ENCODE measurements around the gene VWA1. TPM values are rescaled to one million over a fixed set of nuclear protein-coding genes. Genes with fewer than 3 reads are reported as not detected.
"Not testable (repeated sequence)": the region's sequence is repeated elsewhere in the genome, so short reads cannot be mapped to it uniquely, and the experiment has no call there.

VWA1 gene
- total RNA-seq, 1 experiment from 2014 or later = 56.6 TPM

DNA sequence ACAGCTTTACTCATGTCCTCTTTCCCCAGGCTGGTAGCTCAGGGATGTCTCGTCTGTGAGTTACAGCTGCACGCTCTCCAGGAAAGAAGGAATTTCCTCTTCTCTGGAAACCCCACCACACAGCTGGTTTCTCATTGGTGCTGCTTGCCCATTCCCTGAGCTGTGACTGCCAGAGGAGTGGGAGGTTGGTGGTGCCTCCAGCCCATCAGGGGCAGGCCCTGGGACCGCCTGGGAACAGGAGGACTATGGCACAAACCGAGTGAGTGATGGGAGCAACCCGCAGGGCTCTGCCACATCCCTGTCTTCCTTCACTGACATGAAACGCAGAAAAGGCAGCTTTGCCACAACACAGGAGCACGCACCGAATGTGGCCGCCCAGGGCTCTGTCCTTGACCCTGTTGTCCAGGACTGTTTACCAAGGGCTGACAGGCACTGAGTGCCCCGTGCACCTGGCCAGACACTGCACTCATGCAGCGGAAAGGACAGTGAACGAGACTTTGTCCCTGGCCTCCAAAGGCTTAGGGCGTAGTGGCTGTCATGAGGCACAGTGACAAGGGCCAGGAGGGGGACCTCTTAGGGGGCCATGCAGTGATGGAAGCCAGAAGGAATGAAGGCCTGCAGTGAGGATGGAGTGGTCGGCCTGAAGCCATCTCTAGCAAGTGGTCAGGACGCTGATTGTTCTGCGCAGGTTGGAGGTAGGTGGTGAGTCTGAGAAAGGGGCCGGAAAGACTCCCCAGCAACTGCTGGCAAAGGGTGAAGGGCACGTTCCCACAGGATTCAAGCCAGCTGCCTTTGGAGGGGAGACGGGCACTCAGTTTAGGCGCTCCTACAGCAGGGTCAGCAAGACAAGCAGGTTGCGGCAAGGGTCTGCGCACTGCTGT is 34.7 kb upstream of the VWA1 start:
- Histone ChIP-seq H3K27ac (no peak overlapping the region), H4K20me1 (ENCODE audit: insufficient read depth) (peaks cover 4% of the 10 kb centered on the region), H3K9me3 (ENCODE audit: insufficient read depth, low read depth) (no peaks in the 10 kb centered on the region), H3K36me3 (ENCODE audit: low read depth) (peaks cover 36% of the 10 kb centered on the region), H3K9me2 (ENCODE audit: insufficient read depth) (no peaks in the 10 kb centered on the region), H3K4me1 (replicated peaks; ENCODE audit: insufficient read depth) (peaks cover 31% of the 10 kb centered on the region), H3K4me3 (peak overlapping the region; percentile 80), H3K79me2 (ENCODE audit: low read depth) (peaks cover 69% of the 10 kb centered on the region), H3F3A (ENCODE audit: insufficient read depth, low read depth) (peaks cover 62% of the 10 kb centered on the region), H3K4me2 (peak overlapping the region; percentile 81), H3K27me3 (ENCODE audit: insufficient read depth, low read depth) (no peaks in the 10 kb centered on the region), H2AFZ (no peak overlapping the region)
- ChIA-PET POLR2A (ENCODE audit: unreplicated experiment) (no interaction called here), CTCF (no interaction called here)
- DNase-seq = no peak
- intact Hi-C loops (cut with micrococcal nuclease; ENCODE audit: unreplicated experiment) = no loop called here
- no peak for TF ChIP-seq EZH2 (IDR thresholded peaks at IDR 0.05; ENCODE audit: low read depth)
- TF ChIP-seq, protein P1, sequence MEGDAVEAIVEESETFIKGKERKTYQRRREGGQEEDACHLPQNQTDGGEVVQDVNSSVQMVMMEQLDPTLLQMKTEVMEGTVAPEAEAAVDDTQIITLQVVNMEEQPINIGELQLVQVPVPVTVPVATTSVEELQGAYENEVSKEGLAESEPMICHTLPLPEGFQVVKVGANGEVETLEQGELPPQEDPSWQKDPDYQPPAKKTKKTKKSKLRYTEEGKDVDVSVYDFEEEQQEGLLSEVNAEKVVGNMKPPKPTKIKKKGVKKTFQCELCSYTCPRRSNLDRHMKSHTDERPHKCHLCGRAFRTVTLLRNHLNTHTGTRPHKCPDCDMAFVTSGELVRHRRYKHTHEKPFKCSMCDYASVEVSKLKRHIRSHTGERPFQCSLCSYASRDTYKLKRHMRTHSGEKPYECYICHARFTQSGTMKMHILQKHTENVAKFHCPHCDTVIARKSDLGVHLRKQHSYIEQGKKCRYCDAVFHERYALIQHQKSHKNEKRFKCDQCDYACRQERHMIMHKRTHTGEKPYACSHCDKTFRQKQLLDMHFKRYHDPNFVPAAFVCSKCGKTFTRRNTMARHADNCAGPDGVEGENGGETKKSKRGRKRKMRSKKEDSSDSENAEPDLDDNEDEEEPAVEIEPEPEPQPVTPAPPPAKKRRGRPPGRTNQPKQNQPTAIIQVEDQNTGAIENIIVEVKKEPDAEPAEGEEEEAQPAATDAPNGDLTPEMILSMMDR (conservative IDR thresholded peaks at IDR 0.05) = no peak
- TSS peak; percentile 58 for BruUV-seq (replicated peaks)

DNA sequence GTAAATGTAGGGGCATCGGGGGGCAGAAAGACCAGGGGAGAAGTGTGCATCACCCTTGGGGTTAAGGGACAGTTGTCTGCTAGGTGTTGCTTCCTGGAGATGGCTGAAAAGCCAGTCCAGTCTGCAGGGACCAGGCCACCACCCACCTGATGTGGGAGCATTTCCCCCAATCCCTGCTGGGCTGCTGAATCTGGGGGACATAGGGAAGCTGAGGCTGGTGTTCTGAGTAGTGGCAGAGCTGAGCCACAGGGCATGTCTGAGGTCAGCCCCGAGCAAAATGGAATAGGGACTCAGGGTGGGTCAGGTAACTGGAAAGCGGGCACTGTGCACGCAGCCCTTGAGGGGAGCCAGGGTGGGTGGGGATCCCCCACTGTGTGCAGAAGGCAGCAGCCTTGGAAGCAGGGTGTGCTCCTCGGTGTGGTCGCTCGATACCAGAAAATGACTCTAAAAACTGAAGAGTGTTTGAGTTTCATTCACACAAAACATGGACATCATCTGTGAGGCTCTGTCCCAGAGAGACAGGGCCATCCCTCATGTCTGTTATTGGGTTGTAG is 34.0 kb upstream of the VWA1 start:
- Histone ChIP-seq H3K36me3 (ENCODE audit: low read depth) (peaks cover 37% of the 10 kb centered on the region), H4K20me1 (ENCODE audit: insufficient read depth) (peaks cover 4% of the 10 kb centered on the region; the same call in 1 of the 2 replicates), H3K79me2 (ENCODE audit: low read depth) (peaks cover 71% of the 10 kb centered on the region), H3K4me2 (no peak overlapping the region), H3K4me3 (no peak overlapping the region), H3K27me3 (ENCODE audit: insufficient read depth, low read depth) (no peaks in the 10 kb centered on the region), H2AFZ (no peak overlapping the region), H3K9me3 (ENCODE audit: insufficient read depth, low read depth) (no peaks in the 10 kb centered on the region), H3K9me2 (ENCODE audit: insufficient read depth) (no peaks in the 10 kb centered on the region), H3K27ac (no peak overlapping the region), H3F3A (ENCODE audit: insufficient read depth, low read depth) (peaks cover 58% of the 10 kb centered on the region), H3K4me1 (replicated peaks; ENCODE audit: insufficient read depth) (peaks cover 36% of the 10 kb centered on the region)
- no peak for TF ChIP-seq EZH2 (IDR thresholded peaks at IDR 0.05; ENCODE audit: low read depth)
- TF ChIP-seq, protein P1 (conservative IDR thresholded peaks at IDR 0.05) = no peak
- POLR2A ChIA-PET (ENCODE audit: unreplicated experiment) = interaction anchor here (0.6 kb wide), 1 partner anchor 28 kb away, joined by 3 read pairs; no protein-coding TSS in a partner anchor
- no TSS peak for BruUV-seq (replicated peaks)
- CTCF ChIA-PET = no interaction called here
- no peak for DNase-seq
- intact Hi-C loops (cut with micrococcal nuclease; ENCODE audit: unreplicated experiment) = no loop called here

DNA sequence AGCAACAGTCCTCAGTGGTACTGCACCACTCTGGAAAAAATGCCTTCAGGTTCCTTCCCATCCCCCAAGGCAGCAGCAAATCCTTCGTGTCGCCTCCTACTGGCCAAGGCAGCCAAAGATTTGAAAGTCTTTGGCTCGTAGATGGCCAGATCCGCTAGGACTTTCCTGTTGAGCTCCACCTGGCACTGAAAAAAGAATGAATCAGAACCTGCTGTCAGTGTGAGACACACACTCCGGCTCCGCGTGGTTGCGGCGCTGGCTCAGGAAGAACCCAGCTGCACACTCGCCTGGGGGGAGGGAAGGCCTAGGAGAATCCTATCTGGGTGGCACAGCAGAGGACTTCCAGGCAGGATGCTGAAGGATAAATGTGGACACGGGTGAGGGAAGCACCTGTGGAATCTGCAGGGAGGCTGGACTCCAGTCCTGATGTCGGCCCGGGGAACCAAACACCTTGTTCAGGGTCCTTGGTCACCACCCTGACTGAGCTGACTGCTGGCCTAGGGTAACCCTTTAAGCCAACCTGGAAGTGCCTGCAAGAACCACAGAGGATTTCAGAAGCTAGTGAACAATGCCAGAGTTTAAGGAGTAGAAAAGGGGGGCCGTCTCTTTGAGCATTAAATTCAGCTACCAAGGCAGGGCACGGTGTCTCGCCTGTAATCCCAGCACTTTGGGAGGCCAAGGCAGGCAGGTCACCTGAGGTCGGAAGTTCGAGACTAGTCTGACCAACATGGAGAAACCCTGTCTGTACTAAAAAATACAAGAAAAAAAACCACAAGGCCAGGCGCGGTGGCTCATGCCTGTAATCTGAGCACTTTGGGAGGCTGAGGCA is 33.2 kb upstream of the VWA1 start:
- peaks cover 71% of the 10 kb centered on the region for H3K79me2 ChIP-seq (ENCODE audit: low read depth)
- intact Hi-C loops (cut with micrococcal nuclease; ENCODE audit: unreplicated experiment) = no loop called here
- H2AFZ ChIP-seq = no peak overlapping the region
- H3K27ac ChIP-seq = no peak overlapping the region
- peaks cover 52% of the 10 kb centered on the region for H3F3A ChIP-seq (ENCODE audit: insufficient read depth, low read depth)
- no peaks in the 10 kb centered on the region for H3K9me3 ChIP-seq (ENCODE audit: insufficient read depth, low read depth)
- H3K27me3 ChIP-seq (ENCODE audit: insufficient read depth, low read depth) = no peaks in the 10 kb centered on the region
- H3K36me3 ChIP-seq (ENCODE audit: low read depth) = peaks cover 34% of the 10 kb centered on the region
- peaks cover 4% of the 10 kb centered on the region; the same call in 1 of the 2 replicates for H4K20me1 ChIP-seq (ENCODE audit: insufficient read depth)
- ChIA-PET CTCF (no interaction called here), POLR2A (ENCODE audit: unreplicated experiment) (interaction anchor here (0.6 to 1.0 kb wide), 2 partner anchors 27 to 28 kb away, joined by 3 to 9 read pairs; no protein-coding TSS in a partner anchor)
- H3K4me3 ChIP-seq = no peak overlapping the region
- peak; percentile 25 to 39 for DNase-seq
- H3K4me2 ChIP-seq = no peak overlapping the region
- H3K9me2 ChIP-seq (ENCODE audit: insufficient read depth) = no peaks in the 10 kb centered on the region
- TF ChIP-seq, protein P1 (conservative IDR thresholded peaks at IDR 0.05) = peak; percentile 59
- no peak for TF ChIP-seq EZH2 (IDR thresholded peaks at IDR 0.05; ENCODE audit: low read depth)
- BruUV-seq (replicated peaks) = no TSS peak
- peaks cover 33% of the 10 kb centered on the region for H3K4me1 ChIP-seq (replicated peaks; ENCODE audit: insufficient read depth)

DNA sequence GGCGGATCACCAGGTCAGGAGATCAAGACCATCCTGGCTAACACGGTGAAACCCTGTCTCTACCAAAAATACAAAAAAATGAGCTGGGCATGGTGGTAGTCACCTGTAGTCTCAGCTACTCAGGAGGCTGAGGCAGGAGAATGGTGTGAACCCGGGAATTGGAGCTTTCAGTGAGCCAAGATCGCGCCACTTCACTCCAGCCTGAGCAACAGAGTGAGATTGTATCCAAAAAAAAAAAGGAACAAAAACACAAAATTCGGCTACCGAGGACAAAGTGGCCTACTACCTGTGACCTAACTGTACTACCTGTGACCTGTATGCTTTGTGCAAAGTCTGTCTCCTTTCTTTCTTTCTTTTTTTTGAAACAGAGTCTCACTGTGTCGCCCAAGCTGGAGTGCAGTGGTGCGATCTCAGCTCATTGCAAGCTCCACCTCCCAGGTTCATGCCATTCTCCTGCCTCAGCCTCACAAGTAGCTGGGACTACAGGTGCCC is 32.5 kb upstream of the VWA1 start:
- intact Hi-C loops (cut with micrococcal nuclease; ENCODE audit: unreplicated experiment); CTCF ChIA-PET; H3K27ac ChIP-seq: not testable (repeated sequence)

More for the DNA sequence above, 32.5 kb upstream of the VWA1 start:
- POLR2A ChIA-PET (ENCODE audit: unreplicated experiment) = interaction anchor here (1.0 kb wide), 1 partner anchor 28 kb away, joined by 9 read pairs; no protein-coding TSS in a partner anchor
- H3K9me2 ChIP-seq (ENCODE audit: insufficient read depth); H2AFZ ChIP-seq; DNase-seq; BruUV-seq (replicated peaks); H4K20me1 ChIP-seq (ENCODE audit: insufficient read depth); H3K4me2 ChIP-seq; H3K27me3 ChIP-seq (ENCODE audit: insufficient read depth, low read depth); H3K9me3 ChIP-seq (ENCODE audit: insufficient read depth, low read depth); H3K4me3 ChIP-seq: not testable (repeated sequence)
- Histone ChIP-seq H3K36me3 (ENCODE audit: low read depth) (peaks cover 28% of the 10 kb centered on the region; the same call in 1 of the 2 replicates), H3K79me2 (ENCODE audit: low read depth) (peaks cover 71% of the 10 kb centered on the region), H3K4me1 (replicated peaks; ENCODE audit: insufficient read depth) (peaks cover 26% of the 10 kb centered on the region), H3F3A (ENCODE audit: insufficient read depth, low read depth) (peaks cover 50% of the 10 kb centered on the region)
